HuH-7 (cell line): Measurements from ENCODE around the gene ELFN1.
"Not testable (repeated sequence)": the region's sequence is repeated elsewhere in the genome, so short reads cannot be mapped to it uniquely, and the experiment has no call there.

Source experiments
- DNase-seq: peaks from one replicate; pipeline ENCODE4 v3.0.0; 2011; ENCODE audit warnings: low spot score

The ELFN1 gene

DNA sequence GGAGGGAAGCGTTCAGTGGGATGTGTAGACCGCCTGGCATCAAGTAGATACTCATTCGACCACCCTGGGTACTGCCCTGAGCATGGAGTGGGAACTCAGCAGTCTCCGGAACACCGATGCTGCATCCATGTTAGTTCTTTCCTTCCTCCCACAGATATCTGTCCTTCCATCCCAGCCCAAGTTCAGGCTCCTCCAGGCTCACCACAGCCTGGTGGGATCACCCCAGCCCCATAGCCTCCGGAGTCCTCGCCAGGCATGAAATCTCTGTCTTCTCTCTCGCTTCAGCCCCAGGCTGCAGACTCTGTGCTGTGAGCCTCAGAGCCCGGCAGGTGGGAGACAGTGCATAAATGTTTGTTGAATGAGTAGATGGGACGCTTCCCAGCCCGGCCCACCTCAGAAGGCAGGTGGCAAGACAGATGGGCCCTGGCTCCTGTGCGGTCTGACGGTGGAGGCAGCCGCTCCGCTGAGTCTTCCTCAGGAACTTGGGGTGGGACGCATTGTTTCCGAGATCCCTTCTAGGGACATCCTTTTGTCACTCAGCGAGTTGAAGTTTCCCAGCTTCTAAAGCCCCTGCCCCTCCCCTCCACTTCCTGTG lies 42.9 kb downstream of the ELFN1 start:
- DNase-seq, result no peak

GRCh38 chr7:1713502-1714484 lies 43.7 kb downstream of the ELFN1 start:
- no peak for DNase-seq

- no peak for DNase-seq
Measured at GRCh38 chr7:1714583-1715330, 44.7 kb downstream of the ELFN1 start.

DNA sequence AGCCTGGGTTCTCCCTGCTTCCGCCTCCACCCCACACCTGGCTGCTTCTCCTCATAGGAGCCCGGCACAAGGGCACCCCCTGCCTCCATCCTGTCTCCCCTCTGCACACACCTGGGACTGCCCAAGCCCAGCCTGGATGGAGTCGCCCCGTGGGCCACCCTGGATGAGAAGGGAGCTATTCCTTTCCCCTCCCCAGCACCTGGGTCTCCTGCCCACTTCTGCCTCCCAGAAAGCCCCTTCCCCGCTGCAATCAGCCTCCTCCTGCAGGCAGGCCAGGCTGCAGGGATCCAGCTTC lies 45.2 kb downstream of the ELFN1 start:
- DNase-seq, result no peak

DNA sequence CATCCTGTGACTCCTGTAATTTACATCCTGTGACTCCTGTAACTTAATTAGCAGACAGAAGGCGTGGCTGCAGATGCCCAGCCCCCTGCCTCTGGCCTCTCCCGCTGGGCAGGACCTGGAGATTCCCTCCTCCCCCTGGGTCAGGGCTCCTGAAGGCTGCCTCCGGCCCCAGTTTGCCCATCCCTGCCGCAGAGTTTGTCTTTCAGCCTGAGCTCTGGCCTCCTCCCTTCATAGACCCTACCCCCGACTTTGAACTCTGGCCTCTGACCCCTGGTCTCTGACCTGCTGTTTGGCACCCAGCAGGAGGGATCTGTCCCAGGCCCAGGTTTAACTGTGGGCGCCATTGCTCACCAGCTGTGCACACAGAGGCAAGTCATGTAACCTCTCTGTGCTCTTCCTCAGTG lies 45.6 kb downstream of the ELFN1 start:
- no peak for DNase-seq

DNA sequence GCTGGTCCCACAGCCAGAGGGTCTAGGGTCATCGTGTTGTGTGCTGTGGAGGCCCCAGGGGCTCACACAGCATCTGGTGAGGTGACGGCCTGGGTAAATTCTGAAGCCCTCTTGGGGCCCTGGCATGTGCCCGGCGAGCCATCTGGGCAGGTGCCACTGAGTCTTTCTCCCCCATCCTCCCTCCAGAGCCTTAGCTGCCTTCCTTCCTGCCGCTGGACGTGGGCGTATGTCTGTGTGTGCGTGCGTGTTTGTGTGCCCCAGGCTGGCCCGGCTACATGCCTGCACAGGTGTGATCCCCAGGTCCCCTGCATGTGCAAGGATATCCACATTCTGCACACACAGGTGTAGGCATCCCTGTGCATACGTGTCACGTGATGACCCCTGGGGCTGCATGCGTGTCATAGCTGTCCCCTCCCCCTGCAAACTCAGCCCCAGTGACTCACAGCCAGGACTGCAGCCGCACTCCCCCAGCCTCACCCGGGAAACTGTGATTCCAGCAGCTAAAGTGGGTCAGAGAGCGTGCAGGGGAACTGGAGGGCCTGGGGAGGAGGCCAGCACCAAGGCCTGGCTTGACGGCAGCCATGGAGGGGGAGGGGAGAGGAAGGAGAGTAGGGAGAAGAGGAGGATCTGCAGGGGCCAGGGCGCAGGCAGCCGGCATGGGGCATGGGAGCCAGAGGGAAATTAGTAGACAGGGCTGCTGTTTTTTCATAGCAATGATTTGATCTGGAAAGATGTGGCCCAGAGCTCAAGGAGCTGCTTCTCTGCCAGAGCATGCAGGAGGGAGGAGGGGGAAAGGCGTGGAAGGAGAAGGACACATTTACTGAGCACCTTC lies 46.4 kb downstream of the ELFN1 start:
- no peak for DNase-seq

- no peak for DNase-seq
Measured at GRCh38 chr7:1717095-1717483, 47.0 kb downstream of the ELFN1 start.

DNA sequence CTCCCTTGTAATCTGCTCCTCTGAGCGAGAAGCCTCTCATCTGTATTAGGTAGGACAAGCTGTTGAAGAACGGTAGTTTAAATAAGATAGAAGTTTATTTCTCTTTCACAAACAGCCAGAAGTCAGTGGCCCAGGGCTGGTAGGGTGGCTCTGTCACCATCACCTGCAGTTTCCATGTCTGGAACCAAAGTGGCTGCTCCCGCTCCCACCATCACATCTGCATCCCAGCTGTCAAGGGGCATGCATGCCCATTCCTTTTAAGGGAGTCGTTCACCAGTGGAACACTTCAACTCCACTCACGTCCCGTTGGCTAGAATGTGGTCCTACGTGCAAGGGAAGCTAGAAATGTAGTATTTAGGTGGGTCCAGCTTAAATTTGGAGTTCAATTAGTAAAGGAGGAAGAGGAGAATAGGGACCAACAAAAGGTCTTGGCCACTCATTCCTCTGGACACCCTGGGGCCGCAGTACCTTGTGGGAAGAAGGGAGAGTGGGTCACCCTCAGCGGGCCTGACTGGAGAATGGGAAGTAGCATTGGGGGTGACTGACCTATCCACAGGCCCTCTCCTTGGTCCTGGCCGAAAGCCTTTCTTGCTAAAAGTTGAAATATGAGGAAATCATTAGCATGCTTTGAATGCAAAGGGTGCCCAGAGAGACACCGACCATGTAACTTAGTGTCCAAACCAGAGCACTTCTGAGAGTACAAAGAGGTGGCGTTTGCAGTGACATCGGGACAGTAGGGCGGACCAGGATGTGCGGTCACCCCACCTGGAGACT lies 48.0 kb downstream of the ELFN1 start:
- no peak for DNase-seq

DNA sequence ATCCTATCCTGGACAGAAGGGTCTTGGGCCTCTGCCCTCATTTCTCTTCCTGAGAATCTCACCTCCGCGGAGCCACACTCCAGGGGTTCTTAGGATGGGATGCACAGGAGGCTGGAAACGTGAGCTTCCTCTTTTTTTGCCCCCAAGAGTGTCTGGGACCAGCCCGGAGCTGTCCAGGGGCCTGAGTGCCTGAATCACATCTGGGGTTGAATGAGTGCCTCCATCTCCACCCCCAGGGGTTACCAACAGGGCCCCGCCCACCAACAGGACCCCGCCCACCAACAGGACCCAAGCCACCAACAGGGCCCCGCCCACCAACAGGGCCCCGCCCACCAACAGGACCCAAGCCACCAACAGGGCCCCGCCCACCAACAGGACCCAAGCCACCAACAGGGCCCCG lies 48.8 kb downstream of the ELFN1 start:
- not testable (repeated sequence) for DNase-seq

DNA sequence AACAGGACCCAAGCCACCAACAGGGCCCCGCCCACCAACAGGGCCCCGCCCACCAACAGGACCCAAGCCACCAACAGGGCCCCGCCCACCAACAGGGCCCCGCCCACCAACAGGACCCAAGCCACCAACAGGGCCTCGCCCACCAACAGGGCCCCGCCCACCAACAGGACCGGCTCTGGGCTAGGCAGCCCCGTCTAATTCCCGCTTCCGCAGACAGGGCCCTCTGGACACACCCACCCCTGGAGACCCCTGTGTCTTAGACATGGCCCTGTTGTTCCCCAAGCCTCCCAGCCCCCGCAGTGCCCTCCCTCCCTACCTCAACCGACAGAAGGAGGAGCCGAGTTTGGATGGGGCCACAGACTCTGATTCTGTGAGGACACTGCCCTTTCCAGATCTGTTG lies 49.2 kb downstream of the ELFN1 start:
- DNase-seq, result not testable (repeated sequence)

DNA sequence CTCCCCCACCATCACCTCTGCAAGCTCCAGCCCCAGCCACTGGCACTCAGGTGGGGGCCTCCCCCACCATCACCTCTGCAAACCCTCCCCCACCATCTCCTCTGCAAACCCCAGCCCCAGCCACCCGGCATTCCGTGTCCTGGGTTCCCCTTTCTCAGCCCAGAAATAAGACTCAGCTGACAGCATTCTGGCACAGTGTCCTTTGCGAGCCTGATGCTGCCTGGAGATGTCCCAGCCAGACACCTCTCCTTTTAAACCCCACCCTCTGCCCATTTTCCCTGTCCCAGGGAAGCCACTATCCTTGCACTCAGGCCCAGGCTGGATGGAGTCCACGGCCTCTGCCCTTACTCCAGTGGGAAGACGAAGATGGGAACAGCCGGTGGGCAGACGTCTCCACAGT lies 49.8 kb downstream of the ELFN1 start:
- DNase-seq, result no peak

DNA sequence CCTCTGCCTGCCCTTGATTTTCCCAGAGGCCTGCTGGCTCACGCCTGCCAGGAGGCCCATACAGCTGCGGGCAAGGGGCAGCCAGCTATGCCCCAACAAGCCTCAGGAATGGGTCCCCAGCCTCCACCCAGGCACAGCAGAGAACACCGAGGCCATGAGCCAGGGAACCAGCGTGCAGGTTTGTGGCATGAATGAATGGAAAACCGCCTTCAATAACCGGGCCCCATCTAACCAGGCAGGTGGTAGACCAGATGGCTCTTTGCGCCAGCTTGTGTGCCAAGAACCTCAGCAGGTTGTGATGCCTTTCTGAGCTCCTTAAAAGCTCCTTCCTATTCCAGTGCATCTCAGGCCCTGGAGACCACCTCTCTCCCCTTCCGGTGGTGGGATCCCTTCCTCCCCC lies 50.2 kb downstream of the ELFN1 start:
- DNase-seq, result no peak

GRCh38 chr7:1721047-1721690 lies 51.1 kb downstream of the ELFN1 start:
- DNase-seq, result no peak

DNA sequence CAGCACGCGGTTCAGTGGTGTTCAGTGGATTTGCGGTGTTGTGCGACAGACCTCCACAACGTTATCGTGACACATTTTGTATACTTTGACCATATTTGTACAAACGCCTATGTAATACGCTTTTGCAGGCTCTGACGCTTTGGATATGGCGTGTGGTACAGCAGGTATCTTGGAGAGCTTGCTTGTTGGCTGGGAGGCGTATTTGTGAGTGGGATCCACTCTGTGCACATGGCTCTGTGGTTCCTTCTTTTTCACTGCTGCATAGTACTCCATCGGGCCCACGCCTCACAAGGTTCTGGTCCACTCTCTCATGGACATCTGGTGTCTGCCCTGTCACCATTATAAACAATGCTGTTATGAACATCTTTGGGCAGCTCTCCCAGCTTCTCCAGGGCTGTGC lies 53.2 kb downstream of the ELFN1 start:
- DNase-seq, result no peak

DNA sequence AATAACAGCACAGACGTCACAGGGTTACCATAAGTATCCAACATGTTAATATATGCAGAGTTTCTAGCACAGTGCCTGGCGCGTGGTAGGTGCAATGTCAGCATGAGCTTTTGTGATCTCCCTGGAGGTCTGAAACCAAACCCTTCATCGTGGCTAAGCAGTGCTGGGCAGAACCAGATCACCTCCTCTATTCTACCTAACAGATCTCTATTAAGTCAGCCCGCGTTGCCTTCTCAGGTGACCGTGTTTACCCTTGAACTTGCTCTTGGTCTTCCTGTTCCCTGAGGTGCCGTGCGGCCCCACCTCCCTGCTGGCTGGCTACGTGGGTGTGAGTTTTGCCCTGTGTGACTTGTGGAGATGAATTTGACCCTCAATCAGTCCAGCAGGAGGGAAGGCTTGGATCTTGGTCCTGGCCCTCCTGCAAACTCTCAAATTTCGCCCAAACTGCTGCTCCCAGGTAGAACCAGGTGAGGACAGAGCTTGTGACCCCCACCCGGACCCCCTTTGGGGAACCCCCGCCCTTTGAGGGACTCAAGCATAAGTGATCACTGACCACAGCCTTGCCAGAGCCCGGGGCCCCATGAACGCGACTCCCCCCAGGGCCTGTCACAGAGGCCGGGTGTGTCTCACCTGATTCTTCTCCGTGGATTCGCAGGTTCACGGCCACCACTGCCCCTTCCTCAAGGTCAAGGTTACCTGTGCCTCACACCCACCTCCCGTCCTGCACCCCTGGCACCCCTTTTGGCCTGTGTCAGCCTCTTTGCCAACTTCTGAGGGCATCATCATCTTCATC lies 54.2 kb downstream of the ELFN1 start:
- DNase-seq, result no peak

DNA sequence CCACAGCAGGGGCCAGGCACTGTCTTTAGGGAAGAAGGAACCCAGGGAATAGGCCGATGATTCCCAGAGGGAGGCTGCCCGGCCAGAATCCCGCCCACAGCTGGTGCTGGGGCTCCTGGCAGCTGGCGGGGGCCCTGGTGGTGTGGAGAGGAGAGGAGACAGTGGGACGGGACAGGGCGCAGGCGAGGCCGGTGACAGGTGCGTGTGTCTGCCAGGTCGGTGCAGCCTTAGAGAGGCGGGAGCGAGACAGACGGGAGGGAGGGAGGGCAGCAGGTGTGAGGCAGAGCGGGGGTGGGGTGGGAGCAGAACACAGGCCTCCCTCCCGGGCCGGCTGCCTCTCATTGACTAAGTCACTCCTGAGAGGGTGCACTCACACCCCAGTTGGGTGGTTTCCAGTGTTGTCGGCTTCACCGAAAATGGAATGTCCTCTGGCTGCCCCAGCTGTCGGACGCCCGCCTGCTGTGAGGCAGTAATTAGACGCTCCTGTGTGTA lies 55.2 kb downstream of the ELFN1 start:
- no peak for DNase-seq

DNA sequence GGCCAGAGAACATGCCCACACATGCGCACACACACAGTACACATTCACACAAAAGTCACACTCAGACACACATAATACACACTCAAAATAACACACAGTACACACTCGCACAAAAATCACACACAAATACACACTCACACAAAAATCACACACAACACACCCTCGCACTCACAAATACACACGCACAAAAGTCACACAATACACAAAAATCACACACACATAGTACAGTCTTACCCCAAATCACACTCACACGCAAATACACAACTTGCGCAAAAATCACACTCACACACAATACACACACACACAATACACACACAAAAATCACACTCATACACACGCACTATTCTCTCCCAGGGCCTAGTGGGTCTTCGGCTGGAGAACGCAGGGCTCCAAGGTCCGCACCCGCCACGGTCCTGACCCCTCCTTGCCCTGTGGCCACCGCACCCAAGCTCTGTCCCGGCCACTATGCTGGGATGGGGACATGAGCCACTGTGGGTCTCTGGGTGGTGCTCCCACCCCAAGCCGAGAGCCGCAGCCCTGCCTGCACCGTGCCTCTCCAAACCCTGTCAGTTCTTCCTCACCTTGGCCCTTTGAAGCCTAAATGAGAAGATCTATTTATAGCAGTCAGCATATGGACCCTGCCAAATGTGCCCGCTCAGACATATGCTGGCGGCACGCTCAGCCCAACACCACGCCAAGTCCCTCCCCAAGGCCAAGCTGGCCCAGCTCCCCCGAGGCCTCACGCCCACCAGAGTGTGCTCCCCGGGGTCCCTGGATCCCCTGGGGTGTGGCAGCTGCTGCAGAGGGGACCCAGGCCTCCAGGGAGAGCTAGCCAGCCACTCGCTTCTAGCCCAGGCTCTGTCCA lies 55.9 kb downstream of the ELFN1 start:
- no peak for DNase-seq

DNA sequence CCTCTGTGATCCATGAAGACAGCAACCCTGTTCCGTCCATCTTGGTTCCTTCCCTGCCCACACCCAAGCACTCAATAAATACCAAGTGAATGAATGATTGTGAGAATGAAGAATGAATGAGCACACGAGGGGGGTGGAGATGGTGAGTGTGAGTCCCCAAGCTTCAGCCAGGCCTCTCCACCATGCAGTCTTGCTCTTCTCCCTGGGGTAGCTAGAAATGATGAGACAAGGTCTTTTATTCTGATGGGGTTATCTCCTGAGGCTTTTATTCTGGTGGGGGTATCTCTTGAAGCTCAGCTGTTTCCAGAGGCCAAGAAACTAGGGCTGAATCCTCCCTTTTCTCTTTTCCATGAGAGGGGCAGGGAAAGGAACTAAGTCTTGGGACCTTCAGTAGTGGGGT lies 57.0 kb downstream of the ELFN1 start:
- DNase-seq, result no peak
